ENCODE measurements around the gene ZNF501. TPM values are rescaled to one million over a fixed set of nuclear protein-coding genes. Genes with fewer than 3 reads are reported as not detected.

The ZNF501 gene
- 10 to 100 TPM in 3 of 4 donors, 1 to 10 TPM in 1; 9.6 to 13.2 (median 12.2) TPM for polyA plus RNA-seq (ENCODE audit: insufficient read length in 4 of 4)

DNA sequence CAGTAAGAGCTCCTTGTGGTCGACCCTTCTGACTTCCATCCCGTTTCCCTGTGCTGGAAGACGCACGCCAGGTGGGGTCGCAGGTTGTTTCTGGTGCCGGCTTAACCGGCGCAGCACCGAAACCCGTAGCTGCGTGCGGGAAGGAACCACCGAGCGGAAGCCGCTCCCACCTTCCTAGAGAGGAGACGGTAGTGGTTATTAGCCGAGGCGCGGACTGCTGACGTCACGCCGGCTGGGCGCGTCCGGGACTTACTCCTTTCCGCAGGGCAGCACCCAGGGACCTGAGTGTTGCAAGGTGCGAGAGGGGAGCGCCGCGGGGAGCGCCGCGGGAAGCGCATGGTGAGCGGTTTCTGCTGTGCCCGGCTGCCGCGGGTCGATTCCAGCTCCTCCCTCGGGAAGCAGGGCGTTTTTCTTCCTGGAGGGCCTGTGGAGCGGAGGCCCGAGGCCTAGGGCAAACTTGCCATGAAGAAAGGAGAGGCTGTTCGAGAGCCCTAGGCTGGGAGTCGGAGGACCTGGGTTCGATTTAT is at the start of gene ZNF501:
ZNF501 (plus strand) TSS at position 252 of the 527 bp plus-strand sequence. CDS start 4,787 bp downstream, outside the sequence.
- DNase-seq (ENCODE audit: low read depth in 4 of 4, low spot score in 2 of 4) = peak; percentile 76 to 88 (median 82)

DNA sequence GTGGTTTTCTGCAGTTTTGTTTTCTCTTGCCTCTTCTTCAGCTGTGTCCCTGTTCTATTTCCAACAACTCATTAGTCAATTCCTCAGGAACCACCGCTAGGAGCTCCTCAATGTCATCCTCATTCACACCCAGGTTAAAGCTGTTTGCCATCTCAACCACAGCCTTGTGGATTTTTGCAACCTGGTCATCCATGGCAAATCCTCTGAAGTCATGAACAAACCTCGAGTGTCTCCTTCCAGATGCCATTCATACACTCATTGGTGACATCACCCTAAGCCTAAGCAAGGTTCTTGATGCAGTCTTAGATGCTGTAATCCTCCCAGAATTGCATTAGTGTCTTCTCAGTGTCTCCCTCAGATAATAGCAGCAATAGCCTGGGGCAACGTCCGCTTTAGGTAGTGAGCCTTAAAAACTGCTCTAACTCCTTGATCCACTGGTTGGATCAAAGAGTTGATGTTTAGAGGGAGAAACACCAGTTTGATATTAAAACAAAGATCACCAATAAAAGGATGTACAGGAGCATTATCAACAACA is 48.4 kb upstream of the ZNF501 start:
- no peak for DNase-seq (ENCODE audit: low read depth in 4 of 4, low spot score in 2 of 4)

- DNase-seq (ENCODE audit: low read depth in 4 of 4, low spot score in 2 of 4) = no peak
These were observed 47.1 kb upstream of the ZNF501 start for GRCh38 chr3:44682182-44682896.

- DNase-seq (ENCODE audit: low read depth in 4 of 4, low spot score in 2 of 4) = peak in 3 of 4 donors; percentile 47 to 61 (median 56)
These were observed 44.2 kb upstream of the ZNF501 start for GRCh38 chr3:44685128-44685800.

- DNase-seq (ENCODE audit: low read depth in 4 of 4, low spot score in 2 of 4) = no peak
These were observed 41.5 kb upstream of the ZNF501 start for GRCh38 chr3:44687898-44688297.

GRCh38 chr3:44712455-44713075 is 16.9 kb upstream of the ZNF501 start, which contains the start of gene ZNF502:
Gene ZNF502 (plus strand): TSS chr3:44712660. CDS start chr3:44720262, 7,602 bp downstream.
- peak; percentile 75 to 90 (median 79) for DNase-seq (ENCODE audit: low read depth in 4 of 4, low spot score in 2 of 4)

DNA sequence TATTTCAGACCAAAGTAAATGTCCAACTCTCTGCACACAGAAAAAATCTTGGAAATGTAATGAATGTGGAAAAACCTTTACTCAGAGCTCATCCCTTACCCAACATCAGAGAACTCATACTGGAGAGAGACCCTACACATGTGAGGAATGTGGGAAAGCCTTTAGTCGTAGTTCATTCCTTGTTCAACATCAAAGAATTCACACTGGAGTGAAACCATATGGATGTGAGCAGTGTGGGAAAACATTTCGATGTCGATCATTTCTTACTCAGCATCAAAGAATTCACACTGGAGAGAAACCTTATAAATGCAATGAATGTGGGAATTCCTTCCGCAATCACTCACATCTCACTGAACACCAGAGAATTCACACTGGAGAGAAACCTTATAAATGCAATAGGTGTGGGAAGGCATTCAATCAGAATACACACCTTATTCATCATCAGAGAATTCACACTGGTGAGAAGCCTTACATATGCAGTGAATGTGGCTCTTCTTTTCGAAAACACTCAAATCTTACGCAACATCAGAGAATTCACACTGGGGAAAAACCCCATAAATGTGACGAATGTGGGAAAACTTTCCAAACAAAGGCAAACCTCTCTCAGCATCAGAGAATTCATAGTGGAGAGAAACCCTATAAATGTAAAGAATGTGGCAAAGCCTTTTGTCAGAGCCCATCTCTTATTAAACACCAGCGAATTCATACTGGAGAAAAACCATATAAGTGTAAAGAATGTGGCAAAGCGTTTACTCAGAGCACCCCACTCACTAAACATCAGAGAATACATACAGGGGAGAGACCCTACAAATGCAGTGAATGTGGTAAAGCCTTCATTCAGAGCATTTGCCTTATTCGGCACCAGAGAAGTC is 8.0 kb upstream of the ZNF501 start:
- DNase-seq (ENCODE audit: low read depth in 4 of 4, low spot score in 2 of 4) = no peak

DNA sequence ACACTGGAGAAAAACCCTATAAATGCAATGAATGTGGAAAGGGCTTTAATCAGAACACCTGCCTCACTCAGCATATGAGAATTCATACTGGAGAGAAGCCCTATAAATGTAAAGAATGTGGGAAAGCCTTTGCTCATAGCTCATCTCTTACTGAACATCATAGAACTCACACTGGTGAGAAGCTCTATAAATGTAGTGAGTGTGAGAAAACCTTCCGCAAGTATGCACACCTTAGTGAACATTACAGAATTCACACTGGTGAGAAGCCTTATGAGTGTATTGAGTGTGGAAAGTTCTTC is 7.4 kb upstream of the ZNF501 start:
- DNase-seq (ENCODE audit: low read depth in 4 of 4, low spot score in 2 of 4) = no peak

DNA sequence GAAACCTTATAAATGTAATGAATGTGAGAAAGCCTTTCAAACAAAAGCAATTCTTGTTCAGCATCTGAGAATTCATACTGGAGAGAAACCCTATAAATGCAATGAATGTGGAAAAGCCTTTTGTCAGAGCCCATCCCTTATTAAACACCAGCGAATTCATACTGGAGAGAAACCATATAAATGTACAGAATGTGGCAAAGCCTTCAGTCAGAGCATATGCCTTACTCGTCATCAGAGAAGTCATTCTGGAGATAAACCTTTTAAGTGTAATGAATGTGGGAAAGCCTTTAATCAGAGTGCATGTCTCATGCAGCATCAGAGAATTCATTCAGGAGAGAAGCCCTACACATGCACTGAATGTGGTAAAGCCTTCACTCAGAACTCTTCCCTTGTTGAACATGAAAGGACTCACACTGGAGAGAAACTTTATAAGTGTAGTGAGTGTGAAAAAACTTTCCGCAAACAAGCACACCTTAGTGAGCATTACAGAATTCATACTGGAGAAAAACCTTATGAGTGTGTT is 5.3 kb downstream of the ZNF501 start:
- no peak for DNase-seq (ENCODE audit: low read depth in 4 of 4, low spot score in 2 of 4)

- DNase-seq (ENCODE audit: low read depth in 4 of 4, low spot score in 2 of 4) = peak in 1 of 4 donors; percentile 2
These were observed 31.6 kb downstream of the ZNF501 start for GRCh38 chr3:44761101-44761423.

GRCh38 chr3:44761424-44762169 is 32.2 kb downstream of the ZNF501 start, which contains the start of the genes KIAA1143 and KIF15:
Gene KIAA1143 (minus strand): TSS chr3:44761619. CDS start chr3:44761602, 17 bp downstream.
Gene KIF15 (plus strand): TSS chr3:44761794. CDS start chr3:44761866, 72 bp downstream.
- DNase-seq (ENCODE audit: low read depth in 4 of 4, low spot score in 2 of 4) = peak; percentile 87 to 96 (median 94)

DNA sequence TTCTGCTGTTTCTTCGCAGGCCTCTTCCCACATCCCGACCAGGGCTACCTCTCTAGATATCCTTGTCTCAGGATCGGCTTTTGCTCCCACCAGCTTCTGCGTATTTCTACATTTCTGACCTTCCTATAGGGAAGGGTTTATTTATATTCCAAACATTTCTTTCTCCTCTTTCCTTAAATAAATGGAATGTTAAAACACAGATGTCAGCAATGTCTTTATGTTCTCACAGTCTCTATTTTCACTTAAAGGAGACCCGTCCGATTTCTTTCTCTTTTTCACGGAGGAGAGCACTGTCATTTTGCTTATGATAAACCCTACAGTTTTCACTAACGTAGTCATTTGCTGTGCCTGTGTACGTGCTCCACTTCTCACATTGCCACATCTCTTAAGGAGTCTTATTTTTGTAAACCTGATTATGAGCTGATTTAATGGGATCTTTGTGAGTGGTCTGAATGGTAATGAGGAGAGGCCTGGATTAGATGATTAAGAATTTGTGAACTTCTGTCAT is 32.8 kb downstream of the ZNF501 start:
- peak in 3 of 4 donors; percentile 1 to 39 (median 24) for DNase-seq (ENCODE audit: low read depth in 4 of 4, low spot score in 2 of 4)

DNA sequence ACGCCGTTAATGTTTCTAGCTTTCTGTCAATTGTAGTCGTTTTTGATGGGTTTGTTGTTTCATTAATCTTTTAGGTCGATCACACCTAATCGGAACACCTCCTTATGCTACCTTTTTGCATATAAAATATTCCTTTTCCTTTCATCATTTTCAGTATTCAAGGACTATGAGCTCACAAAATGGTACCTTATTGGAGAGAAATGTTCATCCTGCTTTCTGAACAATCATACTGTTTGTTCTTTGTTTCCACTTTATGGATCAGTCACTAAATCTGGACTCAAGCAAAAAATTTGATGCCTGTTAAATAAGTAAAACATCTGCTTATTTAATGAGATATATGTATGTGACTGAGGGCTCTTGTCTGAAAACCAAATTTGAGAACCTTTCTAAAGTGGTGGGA is 33.3 kb downstream of the ZNF501 start:
- peak in 1 of 4 donors; percentile 0 for DNase-seq (ENCODE audit: low read depth in 4 of 4, low spot score in 2 of 4)

DNA sequence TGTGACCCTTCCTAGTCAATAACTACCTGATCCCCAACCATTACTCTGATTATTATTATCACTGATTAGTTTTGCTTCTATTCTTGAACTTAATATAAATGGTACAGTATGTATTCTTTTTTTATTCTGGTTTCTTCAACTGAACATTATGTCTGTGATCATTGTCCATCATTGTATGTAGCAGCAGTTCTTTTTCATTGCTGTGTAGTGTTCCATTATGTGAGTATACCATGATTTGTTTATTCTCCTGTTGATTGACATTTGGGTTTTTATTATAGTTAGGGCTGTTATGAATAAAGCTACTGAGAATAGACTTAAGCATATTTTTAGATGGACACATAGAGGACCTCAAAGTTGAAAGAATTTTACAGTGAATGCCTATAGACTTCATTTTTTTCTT is 34.8 kb downstream of the ZNF501 start:
- no peak for DNase-seq (ENCODE audit: low read depth in 4 of 4, low spot score in 2 of 4)

GRCh38 chr3:44771424-44772098 is 42.1 kb downstream of the ZNF501 start:
- no peak for DNase-seq (ENCODE audit: low read depth in 4 of 4, low spot score in 2 of 4)

DNA sequence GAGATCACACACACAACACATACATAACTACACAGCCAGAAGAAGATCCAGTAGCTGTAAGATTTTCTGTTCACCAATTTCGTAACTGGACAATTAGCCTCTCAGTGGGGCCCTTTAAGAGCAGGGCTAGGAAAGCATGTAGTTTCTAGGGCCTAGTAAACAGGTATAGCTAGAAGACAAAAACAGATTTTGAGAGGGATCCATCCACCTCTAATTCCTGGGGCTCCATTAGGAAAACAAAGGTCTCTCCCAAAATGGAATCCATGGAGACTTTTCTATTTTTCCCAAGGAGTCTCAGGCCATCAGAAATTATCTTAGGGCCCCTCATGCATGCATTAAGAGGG is 42.6 kb downstream of the ZNF501 start:
- no peak for DNase-seq (ENCODE audit: low read depth in 4 of 4, low spot score in 2 of 4)

GRCh38 chr3:44782891-44783290 is 53.5 kb downstream of the ZNF501 start:
- no peak for DNase-seq (ENCODE audit: low read depth in 4 of 4, low spot score in 2 of 4)

All from left renal cortex interstitium (tissue), 4 donors.